Panc1 (cell line): ENCODE data around the gene TBX5. TPM values are rescaled to one million over a fixed set of nuclear protein-coding genes. Genes with fewer than 3 reads are reported as not detected.

Source experiments
- ATAC-seq: fragments of 200-7000 bp; cut with Tn5 transposase; 2 replicates; pipeline ENCODE4 v1.9.1; 2020; ENCODE audit warnings: mild to moderate bottlenecking, moderate library complexity
- BruUV-seq: library from RNA; stranded (reverse); fragments of 400-500 nt; replicated peaks from 2 replicates; lab custom pipeline; 2021; lab: Mats Ljungman, UMichigan
- CTCF ChIA-PET: fragments of 300-600 bp; sonication (Branson Sonifier 250); formaldehyde crosslinking; loops from one replicate; lab custom pipeline; 2022; ENCODE audit warnings: antibody characterized with exemption; lab: Charles Lee
- POLR2A ChIA-PET: fragments of 300-600 bp; sonication (Branson Sonifier 250); formaldehyde crosslinking; loops from one replicate; lab custom pipeline; 2022; ENCODE audit warnings: antibody characterized with exemption; lab: Charles Lee
- DNase-seq: peaks from one replicate; pipeline ENCODE4 v3.0.0-alpha.2; 2010; ENCODE audit warnings: low read depth, low spot score
- H3K27ac ChIP-seq: 2 replicates; pipeline ENCODE4 v1.5.1; 2011; ENCODE audit warnings: mild to moderate bottlenecking, low read length, inconsistent platforms
- H3K27me3 ChIP-seq: fragments of 200-500 bp; sonication (Bioruptor generic); 2 replicates; pipeline ENCODE4 v1.6.0; 2014; ENCODE audit warnings: low read length, inconsistent platforms; ENCODE audit not compliant: control insufficient read depth, insufficient read depth
- H3K36me3 ChIP-seq: fragments of 200-500 bp; sonication (Bioruptor generic); 2 replicates; pipeline ENCODE4 v1.5.1; 2014; ENCODE audit warnings: inconsistent platforms, mild to moderate bottlenecking, low read length, moderate library complexity; ENCODE audit not compliant: control insufficient read depth, insufficient read depth
- H3K4me1 ChIP-seq: 2 replicates; pipeline ENCODE4 v1.5.1; 2011; ENCODE audit warnings: inconsistent platforms, mild to moderate bottlenecking, low read length, moderate library complexity; ENCODE audit not compliant: control insufficient read depth, insufficient read depth
- H3K4me3 ChIP-seq, 2 experiments: 2 replicates each; pipeline ENCODE4 v1.5.1; 2011 to 2012; ENCODE audit warnings: low read depth in 2 of 2, low read length in 2 of 2, mild to moderate bottlenecking in 2 of 2, inconsistent platforms in 1 of 2, moderate library complexity in 1 of 2
- H3K9me3 ChIP-seq: fragments of 200-500 bp; sonication (Bioruptor generic); 2 replicates; pipeline ENCODE4 v1.5.1; 2014; ENCODE audit warnings: low read depth, mild to moderate bottlenecking, inconsistent platforms, low read length, moderate library complexity; ENCODE audit not compliant: control insufficient read depth, insufficient read depth
- CTCF ChIP-seq: fragments of 450-650 bp; IDR thresholded peaks from 2 replicates; pipeline ENCODE4 v1.5.1; 2017; ENCODE audit warnings: mild to moderate bottlenecking
- POLR2AphosphoS5 ChIP-seq: IDR thresholded peaks from 2 replicates; pipeline ENCODE4 v1.6.1; 2012; ENCODE audit warnings: mild to moderate bottlenecking, low read depth, low read length, moderate library complexity
- REST ChIP-seq, 2 experiments: IDR thresholded peaks; 2 replicates each; pipeline ENCODE4 v1.6.1; 2011 to 2012; ENCODE audit warnings: low read depth in 2 of 2, control low read depth in 1 of 2, low read length in 1 of 2, mild to moderate bottlenecking in 1 of 2, moderate library complexity in 1 of 2; ENCODE audit not compliant: insufficient read depth in 1 of 2
- SIN3A ChIP-seq: IDR thresholded peaks from 2 replicates; pipeline ENCODE4 v1.6.1; 2012; ENCODE audit warnings: low read depth, mild to moderate bottlenecking, low read length, moderate library complexity, borderline replicate concordance; ENCODE audit not compliant: insufficient read depth
- TCF7L2 ChIP-seq: IDR thresholded peaks from 2 replicates; pipeline ENCODE4 v1.6.1; 2011; ENCODE audit warnings: mild to moderate bottlenecking, low read depth, low read length, inconsistent platforms
- in situ Hi-C: cut with HindIII; loops from 2 replicates; pipeline ENCODE4 v1.10.0; 2016; ENCODE audit warnings: low sequenced_read_pairs, low pct_unique_long_range_greater_than_20kb
- intact Hi-C: fragments of 100-400 bp; cut with micrococcal nuclease; formaldehyde crosslinking; loops from one replicate; pipeline ENCODE4 v1.10.0; 2022; ENCODE audit not compliant: unreplicated experiment
- total RNA-seq: library from RNA; stranded (reverse); gene quantifications from one replicate; pipeline ENCODE4 v1.2.1, GENCODE V29; 2021; ENCODE audit not compliant: unreplicated experiment

TBX5 gene
- total RNA-seq, 1 experiment from 2014 or later, result not detected

- Histone ChIP-seq H3K4me3 (no peak overlapping the region), H3K36me3 (no peaks in the 10 kb centered on the region), H3K4me1 (no peaks in the 10 kb centered on the region), H3K9me3 (no peaks in the 10 kb centered on the region), H3K27me3 (peaks cover 2% of the 10 kb centered on the region; the same call in 1 of the 2 replicates), H3K27ac (no peak overlapping the region)
- CTCF ChIA-PET, result no interaction called here
- DNase-seq (no peak), ATAC-seq (no peak)
- POLR2A ChIA-PET, result no interaction called here
- intact Hi-C loops (no loop called here), in situ Hi-C loops (no loop called here)
- BruUV-seq, result no TSS peak
- no peak for TF ChIP-seq REST (IDR thresholded peaks at IDR 0.05; ENCODE audit: insufficient read depth in 1 of 2, low read depth in 2 of 2, low read length in 1 of 2)
These were observed 38.7 kb upstream of the TBX5 start for GRCh38 chr12:114444422-114445279.

GRCh38 chr12:114443607-114444421 is 37.9 kb upstream of the TBX5 start:
- no peak for DNase-seq
- intact Hi-C loops, result no loop called here
- H3K9me3 ChIP-seq, result no peaks in the 10 kb centered on the region
- in situ Hi-C loops, result no loop called here
- ChIA-PET POLR2A (no interaction called here), CTCF (no interaction called here)
- H3K4me1 ChIP-seq, result no peaks in the 10 kb centered on the region
- no peak overlapping the region for H3K4me3 ChIP-seq
- H3K27ac ChIP-seq, result no peak overlapping the region
- no peak for ATAC-seq
- BruUV-seq, result no TSS peak
- TF ChIP-seq POLR2AphosphoS5, result no peak
- TF ChIP-seq TCF7L2, result no peak
- no peak for TF ChIP-seq REST (IDR thresholded peaks at IDR 0.05; ENCODE audit: insufficient read depth in 1 of 2, low read depth in 2 of 2, low read length in 1 of 2)
- no peak for TF ChIP-seq CTCF
- no peak for TF ChIP-seq SIN3A
- no peaks in the 10 kb centered on the region for H3K36me3 ChIP-seq
- peaks cover 4% of the 10 kb centered on the region; the same call in 1 of the 2 replicates for H3K27me3 ChIP-seq
